HEK293 (cell line): ENCODE results near the gene RTP1.

Experiments used
- CTCF ChIA-PET: fragments of 350-600 bp; formaldehyde crosslinking; extraction: SDS; loops from one replicate; lab custom pipeline; 2021; ENCODE audit warnings: antibody characterized with exemption; lab: Yijun Ruan, JAX
- POLR2A ChIA-PET: fragments of 300-600 bp; formaldehyde crosslinking; extraction: SDS; loops from one replicate; lab custom pipeline; 2020; ENCODE audit warnings: antibody characterized with exemption, inconsistent platforms; lab: Yijun Ruan, JAX
- H3K27ac ChIP-seq: fragments of 200-500 bp; sonication (Bioruptor generic); 2 replicates; pipeline ENCODE4 v1.5.1; 2014; ENCODE audit warnings: low read depth, low read length, control low read depth, inconsistent platforms; ENCODE audit errors: extremely low read depth
- H3K36me3 ChIP-seq, 2 experiments: fragments of 200-500 bp in 1 of 2; sonication (Bioruptor generic) in 1 of 2; 1 replicate in 1 of 2; 2 replicates in 1 of 2; pipeline ENCODE4 v1.5.1; 2014 to 2017; ENCODE audit warnings: inconsistent platforms in 2 of 2, low read length in 2 of 2; ENCODE audit not compliant: control insufficient read depth in 2 of 2, insufficient read depth in 1 of 2
- H3K4me1 ChIP-seq: fragments of 200-500 bp; sonication (Bioruptor generic); 2 replicates; pipeline ENCODE4 v1.5.1; 2014; ENCODE audit warnings: mild to moderate bottlenecking, low read length, inconsistent platforms; ENCODE audit not compliant: control insufficient read depth, insufficient read depth
- H3K4me3 ChIP-seq: 2 replicates; pipeline ENCODE4 v1.5.1; 2011; ENCODE audit warnings: low read depth, mild to moderate bottlenecking, control low read depth, low read length, moderate library complexity
- H3K9me3 ChIP-seq: fragments of 200-500 bp; sonication (Bioruptor generic); 2 replicates; pipeline ENCODE4 v1.5.1; 2014; ENCODE audit warnings: low read depth, low read length, inconsistent platforms; ENCODE audit not compliant: control insufficient read depth, insufficient read depth
- KLF9 ChIP-seq: fragments of 450-650 bp; formaldehyde crosslinking; IDR thresholded peaks from 2 replicates; pipeline ENCODE4 v1.5.1; 2016; ENCODE audit warnings: missing biosample characterization, missing genetic modification characterization, low read depth
- PATZ1 ChIP-seq: fragments of 450-650 bp; formaldehyde crosslinking; IDR thresholded peaks from 2 replicates; pipeline ENCODE4 v1.5.1; 2016; ENCODE audit warnings: missing biosample characterization, missing genetic modification characterization
- YY1 ChIP-seq: fragments of 450-650 bp; formaldehyde crosslinking; IDR thresholded peaks from 2 replicates; pipeline ENCODE4 v1.5.1; 2018; ENCODE audit warnings: missing biosample characterization, missing genetic modification characterization
- ZEB2 ChIP-seq: fragments of 450-650 bp; formaldehyde crosslinking; IDR thresholded peaks from 2 replicates; pipeline ENCODE4 v1.5.1; 2016; ENCODE audit warnings: missing biosample characterization, missing genetic modification characterization
- ZNF112 ChIP-seq: fragments of 450-650 bp; formaldehyde crosslinking; IDR thresholded peaks from 2 replicates; pipeline ENCODE4 v1.5.0; 2017; ENCODE audit warnings: missing biosample characterization, missing genetic modification characterization
- ZNF114 ChIP-seq: fragments of 450-650 bp; formaldehyde crosslinking; IDR thresholded peaks from 2 replicates; pipeline ENCODE4 v1.5.0; 2017; ENCODE audit warnings: missing biosample characterization, missing genetic modification characterization
- ZNF140 ChIP-seq: fragments of 450-650 bp; formaldehyde crosslinking; IDR thresholded peaks from 2 replicates; pipeline ENCODE4 v1.5.1; 2016; ENCODE audit warnings: missing biosample characterization, missing genetic modification characterization
- ZNF148 ChIP-seq: fragments of 450-650 bp; formaldehyde crosslinking; IDR thresholded peaks from 2 replicates; pipeline ENCODE4 v1.5.0; 2017; ENCODE audit warnings: missing biosample characterization, missing genetic modification characterization, borderline replicate concordance
- ZNF157 ChIP-seq: fragments of 450-650 bp; formaldehyde crosslinking; IDR thresholded peaks from 2 replicates; pipeline ENCODE4 v1.5.1; 2016; ENCODE audit warnings: missing biosample characterization, missing genetic modification characterization
- ZNF16 ChIP-seq: fragments of 450-650 bp; formaldehyde crosslinking; IDR thresholded peaks from 2 replicates; pipeline ENCODE4 v1.5.1; 2016; ENCODE audit warnings: low read depth, missing biosample characterization, missing genetic modification characterization
- ZNF169 ChIP-seq: fragments of 450-650 bp; formaldehyde crosslinking; IDR thresholded peaks from 2 replicates; pipeline ENCODE4 v1.5.1; 2016; ENCODE audit warnings: missing biosample characterization, missing genetic modification characterization
- ZNF239 ChIP-seq: fragments of 450-650 bp; formaldehyde crosslinking; IDR thresholded peaks from 2 replicates; pipeline ENCODE4 v1.5.1; 2016; ENCODE audit warnings: missing biosample characterization, missing genetic modification characterization
- ZNF248 ChIP-seq: fragments of 450-650 bp; formaldehyde crosslinking; IDR thresholded peaks from 2 replicates; pipeline ENCODE4 v1.5.1; 2017; ENCODE audit warnings: missing biosample characterization, missing genetic modification characterization
- ZNF292 ChIP-seq: fragments of 450-650 bp; formaldehyde crosslinking; IDR thresholded peaks from 2 replicates; pipeline ENCODE4 v1.5.1; 2016; ENCODE audit warnings: low read depth, missing biosample characterization, missing genetic modification characterization, borderline replicate concordance
- ZNF37A ChIP-seq: fragments of 450-650 bp; IDR thresholded peaks from 2 replicates; pipeline ENCODE4 v1.5.1; 2018; ENCODE audit warnings: missing biosample characterization, missing genetic modification characterization
- ZNF621 ChIP-seq: fragments of 450-650 bp; formaldehyde crosslinking; IDR thresholded peaks from 2 replicates; pipeline ENCODE4 v1.5.1; 2017; ENCODE audit warnings: missing biosample characterization, missing genetic modification characterization
- ZNF701 ChIP-seq: fragments of 450-650 bp; formaldehyde crosslinking; IDR thresholded peaks from 2 replicates; pipeline ENCODE4 v1.5.1; 2016; ENCODE audit warnings: missing biosample characterization, missing genetic modification characterization
- ZNF707 ChIP-seq: fragments of 450-650 bp; formaldehyde crosslinking; IDR thresholded peaks from 2 replicates; pipeline ENCODE4 v1.5.1; 2016; ENCODE audit warnings: missing biosample characterization, missing genetic modification characterization
- ZNF785 ChIP-seq: fragments of 450-650 bp; formaldehyde crosslinking; IDR thresholded peaks from 2 replicates; pipeline ENCODE4 v1.5.1; 2016; ENCODE audit warnings: missing biosample characterization, missing genetic modification characterization
- ZNF792 ChIP-seq: fragments of 450-650 bp; formaldehyde crosslinking; IDR thresholded peaks from 2 replicates; pipeline ENCODE4 v1.5.1; 2016; ENCODE audit warnings: missing biosample characterization, missing genetic modification characterization
- ZSCAN18 ChIP-seq: fragments of 450-650 bp; formaldehyde crosslinking; IDR thresholded peaks from 2 replicates; pipeline ENCODE4 v1.5.1; 2016; ENCODE audit warnings: missing biosample characterization, missing genetic modification characterization
- ZXDB ChIP-seq: fragments of 450-650 bp; formaldehyde crosslinking; IDR thresholded peaks from 2 replicates; pipeline ENCODE4 v1.5.1; 2016; ENCODE audit warnings: missing biosample characterization, missing genetic modification characterization
- TF ChIP-seq, protein P1 (sequence below): fragments of 450-650 bp; formaldehyde crosslinking; IDR thresholded peaks from 2 replicates; pipeline ENCODE4 v1.5.1; 2016; ENCODE audit warnings: missing biosample characterization, missing genetic modification characterization
- TF ChIP-seq, protein P2 (sequence below): fragments of 450-650 bp; formaldehyde crosslinking; IDR thresholded peaks from 2 replicates; pipeline ENCODE4 v1.5.1; 2017; ENCODE audit warnings: missing biosample characterization, missing genetic modification characterization

The RTP1 gene

GRCh38 chr3:187215460-187215859, 18.2 kb downstream of the RTP1 start:
- no peak overlapping the region for H3K4me3 ChIP-seq
- H3K9me3 ChIP-seq, result no peaks in the 10 kb centered on the region
- no peaks in the 10 kb centered on the region for H3K36me3 ChIP-seq
- POLR2A ChIA-PET, result no interaction called here
- H3K27ac ChIP-seq, result no peak overlapping the region
- CTCF ChIA-PET, result interaction anchor here (0.7 to 2.3 kb wide), 3 partner anchors 464 to 1273 kb away, joined by 3 to 7 read pairs (median 3); no protein-coding TSS in a partner anchor
- no peak for TF ChIP-seq ZSCAN18 (tag by site-specific recombination)
- TF ChIP-seq ZNF169 (tag by site-specific recombination), result no peak
- no peak for TF ChIP-seq ZNF157 (tag by site-specific recombination)
- no peak for TF ChIP-seq ZNF239
- TF ChIP-seq ZNF621, result no peak
- TF ChIP-seq ZNF112 (tag by site-specific recombination), result no peak
- no peak for TF ChIP-seq ZEB2 (tag by site-specific recombination)
- TF ChIP-seq ZNF785 (tag by site-specific recombination), result no peak
- TF ChIP-seq ZNF701 (tag by site-specific recombination), result no peak
- TF ChIP-seq, protein P1, sequence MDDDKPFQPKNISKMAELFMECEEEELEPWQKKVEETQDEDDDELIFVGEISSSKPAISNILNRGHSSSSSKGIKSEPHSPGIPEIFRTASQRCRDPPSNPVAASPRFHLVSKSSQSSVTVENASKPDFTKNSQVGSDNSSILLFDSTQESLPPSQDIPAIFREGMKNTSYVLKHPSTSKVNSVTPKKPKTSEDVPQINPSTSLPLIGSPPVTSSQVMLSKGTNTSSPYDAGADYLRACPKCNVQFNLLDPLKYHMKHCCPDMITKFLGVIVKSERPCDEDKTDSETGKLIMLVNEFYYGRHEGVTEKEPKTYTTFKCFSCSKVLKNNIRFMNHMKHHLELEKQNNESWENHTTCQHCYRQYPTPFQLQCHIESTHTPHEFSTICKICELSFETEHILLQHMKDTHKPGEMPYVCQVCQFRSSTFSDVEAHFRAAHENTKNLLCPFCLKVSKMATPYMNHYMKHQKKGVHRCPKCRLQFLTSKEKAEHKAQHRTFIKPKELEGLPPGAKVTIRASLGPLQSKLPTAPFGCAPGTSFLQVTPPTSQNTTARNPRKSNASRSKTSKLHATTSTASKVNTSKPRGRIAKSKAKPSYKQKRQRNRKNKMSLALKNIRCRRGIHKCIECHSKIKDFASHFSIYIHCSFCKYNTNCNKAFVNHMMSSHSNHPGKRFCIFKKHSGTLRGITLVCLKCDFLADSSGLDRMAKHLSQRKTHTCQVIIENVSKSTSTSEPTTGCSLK, result no peak
- no peak for TF ChIP-seq ZNF248 (tag by site-specific recombination)
- no peak for TF ChIP-seq ZNF792 (tag by site-specific recombination)
- no peak for TF ChIP-seq ZNF292 (tag by site-specific recombination)
- TF ChIP-seq ZNF148 (tag by site-specific recombination), result no peak
- TF ChIP-seq ZNF140 (tag by site-specific recombination), result no peak
- no peak for TF ChIP-seq KLF9
- no peak for TF ChIP-seq YY1 (tag by site-specific recombination)
- TF ChIP-seq, protein P2, sequence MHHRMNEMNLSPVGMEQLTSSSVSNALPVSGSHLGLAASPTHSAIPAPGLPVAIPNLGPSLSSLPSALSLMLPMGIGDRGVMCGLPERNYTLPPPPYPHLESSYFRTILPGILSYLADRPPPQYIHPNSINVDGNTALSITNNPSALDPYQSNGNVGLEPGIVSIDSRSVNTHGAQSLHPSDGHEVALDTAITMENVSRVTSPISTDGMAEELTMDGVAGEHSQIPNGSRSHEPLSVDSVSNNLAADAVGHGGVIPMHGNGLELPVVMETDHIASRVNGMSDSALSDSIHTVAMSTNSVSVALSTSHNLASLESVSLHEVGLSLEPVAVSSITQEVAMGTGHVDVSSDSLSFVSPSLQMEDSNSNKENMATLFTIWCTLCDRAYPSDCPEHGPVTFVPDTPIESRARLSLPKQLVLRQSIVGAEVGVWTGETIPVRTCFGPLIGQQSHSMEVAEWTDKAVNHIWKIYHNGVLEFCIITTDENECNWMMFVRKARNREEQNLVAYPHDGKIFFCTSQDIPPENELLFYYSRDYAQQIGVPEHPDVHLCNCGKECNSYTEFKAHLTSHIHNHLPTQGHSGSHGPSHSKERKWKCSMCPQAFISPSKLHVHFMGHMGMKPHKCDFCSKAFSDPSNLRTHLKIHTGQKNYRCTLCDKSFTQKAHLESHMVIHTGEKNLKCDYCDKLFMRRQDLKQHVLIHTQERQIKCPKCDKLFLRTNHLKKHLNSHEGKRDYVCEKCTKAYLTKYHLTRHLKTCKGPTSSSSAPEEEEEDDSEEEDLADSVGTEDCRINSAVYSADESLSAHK (tag by site-specific recombination), result no peak
- TF ChIP-seq ZNF707, result no peak
- no peaks in the 10 kb centered on the region for H3K4me1 ChIP-seq

- POLR2A ChIA-PET, result no interaction called here
- TF ChIP-seq ZNF37A (tag by site-specific recombination), result no peak
- TF ChIP-seq ZNF114 (tag by site-specific recombination), result no peak
- no peak for TF ChIP-seq PATZ1
- TF ChIP-seq ZXDB (tag by site-specific recombination), result no peak
- TF ChIP-seq ZNF16 (tag by site-specific recombination), result no peak
Observed at GRCh38 chr3:187222801-187223200, 25.5 kb downstream of the RTP1 start.

More at GRCh38 chr3:187222801-187223200, 25.5 kb downstream of the RTP1 start:
- Histone ChIP-seq H3K4me3 (no peak overlapping the region), H3K27ac (no peak overlapping the region), H3K9me3 (no peaks in the 10 kb centered on the region), H3K36me3 (no peaks in the 10 kb centered on the region), H3K4me1 (no peaks in the 10 kb centered on the region)
- CTCF ChIA-PET, result interaction anchor here (0.6 to 4.1 kb wide), 4 partner anchors 58 to 492 kb away, joined by 3 to 31 read pairs (median 7); no protein-coding TSS in a partner anchor
